Pancreas (tissue), 10 donors: Measurements from ENCODE around the gene PDK4. TPM values are rescaled to one million over a fixed set of nuclear protein-coding genes. Genes with fewer than 3 reads are reported as not detected.

Source experiments
- ATAC-seq, 4 donors: fragments of 200-7000 bp; cut with Tn5 transposase; one replicate each; pipeline versions ENCODE4 v1.8.0 to v1.9.1; 2020; ENCODE audit warnings: mild to moderate bottlenecking in 4 of 4, moderate library complexity in 4 of 4
- DNase-seq, 6 donors: peaks; one replicate each; pipeline ENCODE4 v3.0.0-alpha.2; 2020
- FAIRE-seq: peaks from 2 replicates; lab custom pipeline; 2012; peaks lifted over from hg19 to GRCh38; lab: Jason Lieb, UNC
- H3K27ac ChIP-seq, 4 donors: fragments of 200-600 bp; sonication (generic); 1 replicate in 3 of 4; 2 replicates in 1 of 4; pipeline versions ENCODE4 v1.5.0 to v1.8.0; 2020
- H3K27me3 ChIP-seq, 4 donors: fragments of 200-600 bp; one replicate each; pipeline ENCODE4 v1.8.0; 2021
- H3K36me3 ChIP-seq, 3 donors: fragments of 200-600 bp; sonication (generic) in 1 of 3; one replicate each; pipeline versions ENCODE4 v1.5.0 to v1.8.0; 2020 to 2021
- H3K4me1 ChIP-seq, 3 donors: fragments of 200-600 bp; one replicate each; pipeline ENCODE4 v1.8.0; 2021
- H3K4me3 ChIP-seq, 4 donors: fragments of 200-600 bp; sonication (generic) in 2 of 4; one replicate each; pipeline versions ENCODE4 v1.5.0 to v1.8.0; 2020 to 2021
- H3K9me3 ChIP-seq, 4 donors: fragments of 200-600 bp; one replicate each; pipeline ENCODE4 v1.8.0; 2021
- CTCF ChIP-seq, 4 donors: fragments of 200-600 bp; sonication (generic) in 3 of 4; IDR thresholded peaks; one replicate each; pipeline versions ENCODE4 v1.5.0 to v1.8.0; 2021; ENCODE audit warnings: antibody characterized with exemption in 4 of 4
- WGBS, 2 donors: extraction: QIAGEN DNeasy Blood & Tissue Kit; methylation state at CpG; one replicate each; pipeline ENCODE4 v1.1.7; 2013; 5-methylcytosine and 5-hydroxymethylcytosine counted together
- intact Hi-C, 3 donors: fragments of 100-400 bp; cut with DNase I; formaldehyde crosslinking; loops; one replicate each; pipeline versions ENCODE4 v1.11.1 to v1.14.2; 2022
- polyA plus RNA-seq, 2 donors: library from polyadenylated mRNA; stranded (reverse); fragments of 200-250 nt; gene quantifications; one replicate each; pipeline ENCODE4 v1.2.3, GENCODE V29; 2013
- total RNA-seq, 6 donors: library from RNA; stranded (reverse); fragmentation: NEBNext Ultra II Directional in 4 of 6; extraction: Animal tissue kit (Norgen Biotek cat#: 25700) in 4 of 6; gene quantifications; one replicate each; pipeline versions ENCODE4 v1.2.1 to v1.2.4, GENCODE V29; 2021 to 2023
- donor health status: healthy with polysubstance abuse.
- donor health status: DM: no; HTN: no; CAD: no; lungs with moderate emphysema.
- donor health status: DM: no; HTN: no; CAD: no.
- donor health status: control.
- donor health status: control.
- donor health status: Bipolar disorder and iron deficiency.
- donor health status: DM: yes; HTN: yes; CAD: no.
- donor health status: DM: no; HTN: no; CAD: no.
- donor health status: DM: no; HTN: no; CAD: no.
- donor health status: DM: yes; HTN: yes; CAD: no.

The PDK4 gene
- total and polyA plus RNA-seq, 8 donors: 20.4 to 679 (median 64.4) TPM

GRCh38 chr7:95578299-95578855, 17.9 kb downstream of the PDK4 start:
- Histone ChIP-seq H3K27ac (no peak overlapping the region), H3K36me3 (peaks cover 0 to under 1% (median 0%) of the 10 kb centered on the region in 3 donors), H3K4me3 (no peak overlapping the region), H3K9me3 (no peaks in the 10 kb centered on the region), H3K4me1 (no peaks in the 10 kb centered on the region), H3K27me3 (no peaks in the 10 kb centered on the region)
- DNase-seq (no peak), FAIRE-seq (no peak), ATAC-seq (peak in 3 of 4 donors; percentile 5 to 53 (median 19))
- no peak for TF ChIP-seq CTCF (IDR thresholded peaks at IDR 0.05)
- WGBS, 2 donors: 64 to 70% methylated on average over 3 of the region's 3 CpGs
- intact Hi-C loops: no loop called here

- H3K4me1 ChIP-seq: no peaks in the 10 kb centered on the region
- no peaks in the 10 kb centered on the region for H3K36me3 ChIP-seq
- intact Hi-C loops: no loop called here
- FAIRE-seq (no peak), DNase-seq (no peak), ATAC-seq (no peak)
- H3K9me3 ChIP-seq: no peaks in the 10 kb centered on the region
- no peak for TF ChIP-seq CTCF (IDR thresholded peaks at IDR 0.05)
- H3K4me3 ChIP-seq: no peak overlapping the region
- WGBS, 2 donors: 80 to 81% methylated on average over 5 of the region's 5 CpGs
- H3K27me3 ChIP-seq: no peaks in the 10 kb centered on the region
- H3K27ac ChIP-seq: no peak overlapping the region
Measured at GRCh38 chr7:95577137-95577536, 19.2 kb downstream of the PDK4 start.

GRCh38 chr7:95569720-95570119, 26.6 kb downstream of the PDK4 start:
- Histone ChIP-seq H3K4me1 (no peaks in the 10 kb centered on the region), H3K36me3 (no peaks in the 10 kb centered on the region), H3K27me3 (no peaks in the 10 kb centered on the region), H3K4me3 (no peak overlapping the region), H3K9me3 (no peaks in the 10 kb centered on the region), H3K27ac (no peak overlapping the region)
- FAIRE-seq: no peak
- ATAC-seq: no peak
- DNase-seq: no peak
- 86 to 89% methylated on average over 2 of the region's 2 CpGs for WGBS, 2 donors
- intact Hi-C loops: no loop called here
- no peak for TF ChIP-seq CTCF (IDR thresholded peaks at IDR 0.05)

GRCh38 chr7:95560674-95561073, 35.6 kb downstream of the PDK4 start:
- ATAC-seq (peak; percentile 80 to 96 (median 94)), FAIRE-seq (no peak), DNase-seq (no peak)
- Histone ChIP-seq H3K36me3 (no peaks in the 10 kb centered on the region), H3K4me1 (peaks cover 0 to 11% (median 0%) of the 10 kb centered on the region in 3 donors), H3K27me3 (no peaks in the 10 kb centered on the region), H3K27ac (peak overlapping the region in 2 of 4 donors; percentile 13 to 37), H3K4me3 (no peak overlapping the region), H3K9me3 (no peaks in the 10 kb centered on the region)
- WGBS, 2 donors: 63 to 71% methylated on average over 2 of the region's 2 CpGs
- intact Hi-C loops: no loop called here
- TF ChIP-seq CTCF (IDR thresholded peaks at IDR 0.05): no peak

DNA sequence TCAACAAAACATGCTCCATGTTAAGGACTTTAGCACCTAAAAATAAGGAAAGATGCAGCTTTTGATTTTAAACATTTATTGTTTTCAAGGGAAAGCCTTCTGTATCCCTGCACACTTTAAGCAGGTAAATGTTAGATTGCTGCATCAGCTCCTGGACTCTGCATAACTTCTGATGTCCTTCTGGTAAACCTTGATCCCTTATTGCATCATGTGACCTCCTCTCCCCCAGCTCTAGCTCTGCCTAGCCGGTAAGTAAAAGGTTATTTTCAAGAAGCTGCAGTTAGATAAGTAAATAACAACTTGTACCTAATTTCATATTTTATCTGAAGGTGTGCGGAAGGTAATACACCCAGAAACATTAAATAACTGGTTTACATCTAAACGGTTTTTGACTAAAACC, 37.5 kb downstream of the PDK4 start:
- Histone ChIP-seq H3K36me3 (no peaks in the 10 kb centered on the region), H3K4me3 (no peak overlapping the region), H3K27ac (no peak overlapping the region), H3K9me3 (no peaks in the 10 kb centered on the region), H3K27me3 (no peaks in the 10 kb centered on the region), H3K4me1 (peaks cover 0 to 11% (median 0%) of the 10 kb centered on the region in 3 donors)
- FAIRE-seq: no peak
- intact Hi-C loops: loop anchor here in 1 of 3 donors (10.0 kb wide), 1 partner anchor 46 kb away; no protein-coding TSS in a partner anchor
- no peak for TF ChIP-seq CTCF (IDR thresholded peaks at IDR 0.05)
- peak in 1 of 4 donors; percentile 46 for ATAC-seq
- no peak for DNase-seq
- 37 to 48% methylated on average over 3 of the region's 3 CpGs for WGBS, 2 donors
